Activated CD4-positive, alpha-beta T cell treated with anti-CD3 and anti-CD28 coated beads for 4 hours (primary cell): Measurements from ENCODE around the gene SOX6.
"Not testable (repeated sequence)": the region's sequence is repeated elsewhere in the genome, so short reads cannot be mapped to it uniquely, and the experiment has no call there.

Experiments used
- DNase-seq, 2 donors: peaks; one replicate each; pipeline ENCODE4 v3.0.0-alpha.2; 2020

SOX6 gene

DNA sequence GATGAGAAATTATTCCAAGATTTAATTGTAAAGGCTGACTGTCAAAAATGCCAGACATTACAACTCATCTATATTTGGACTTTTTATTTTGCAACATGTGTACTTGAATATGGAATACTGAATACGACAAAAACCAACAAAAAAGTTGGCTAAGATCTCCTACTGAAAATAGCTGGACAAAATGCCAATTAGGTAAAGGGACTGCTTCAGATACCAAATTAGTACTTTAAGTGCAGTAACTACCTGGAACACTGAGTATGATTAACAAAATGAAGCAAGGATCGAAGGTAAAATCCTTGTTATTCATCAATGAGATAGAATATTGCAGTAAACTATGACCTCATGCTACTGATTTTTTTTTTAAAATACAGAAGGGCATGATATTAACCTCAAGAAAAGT lies 173.8 kb downstream of the SOX6 start:
- no peak for DNase-seq

DNA sequence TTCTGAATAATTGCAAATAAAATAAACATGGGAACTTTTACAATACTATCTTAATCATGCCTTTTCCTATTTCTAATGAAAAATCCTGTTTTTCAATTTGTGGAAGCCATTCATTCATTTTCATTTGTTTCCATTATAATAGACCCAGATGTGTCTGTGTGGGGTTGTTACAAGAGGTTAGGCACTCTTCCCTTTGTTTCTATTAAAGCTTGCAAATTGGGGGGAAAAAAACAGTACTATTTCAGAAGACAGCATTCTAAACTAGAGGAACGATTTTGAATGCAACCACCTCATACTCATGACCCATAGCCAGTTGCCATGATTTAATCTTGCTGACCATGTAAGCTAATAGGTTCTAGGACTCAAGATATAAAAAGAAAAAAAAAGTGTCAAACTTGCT lies 175.5 kb downstream of the SOX6 start:
- no peak for DNase-seq

DNA sequence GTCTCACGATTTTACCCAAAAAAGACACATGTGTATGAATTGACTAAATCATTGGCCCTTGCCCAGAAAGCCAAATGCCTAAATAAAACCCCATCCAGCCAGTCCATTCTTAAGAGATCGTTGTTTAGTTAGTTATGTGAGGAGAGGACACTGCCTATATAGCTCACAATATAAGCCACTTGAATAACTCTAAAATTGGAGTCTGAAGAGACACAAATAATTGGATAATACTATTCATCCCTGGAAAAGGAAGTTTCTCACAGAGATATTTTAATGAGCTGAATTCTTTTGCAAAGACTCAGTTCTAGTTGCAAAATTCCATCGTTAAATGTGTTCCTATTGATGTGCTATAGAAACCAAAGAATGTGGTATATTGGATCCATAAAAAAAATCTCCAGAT lies 176.7 kb downstream of the SOX6 start:
- no peak for DNase-seq

DNA sequence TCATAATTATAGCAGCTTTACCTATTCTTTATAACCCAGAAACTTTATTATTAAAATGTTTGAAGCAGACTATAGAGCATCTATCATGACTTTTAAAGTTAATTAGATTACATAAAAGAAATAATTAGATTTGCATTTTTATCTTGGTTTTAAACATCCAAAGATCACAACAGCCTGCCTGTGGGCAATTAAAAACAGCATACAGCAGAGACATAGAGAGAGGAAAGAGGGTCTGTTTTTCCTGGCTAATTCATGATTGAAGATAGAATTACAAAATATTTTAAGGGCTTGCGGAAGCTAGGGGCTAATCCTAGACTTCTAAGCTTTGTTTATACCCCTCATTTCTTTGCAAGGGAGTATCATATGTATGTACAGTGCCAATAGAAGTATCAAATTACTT lies 178.1 kb downstream of the SOX6 start:
- no peak for DNase-seq

DNA sequence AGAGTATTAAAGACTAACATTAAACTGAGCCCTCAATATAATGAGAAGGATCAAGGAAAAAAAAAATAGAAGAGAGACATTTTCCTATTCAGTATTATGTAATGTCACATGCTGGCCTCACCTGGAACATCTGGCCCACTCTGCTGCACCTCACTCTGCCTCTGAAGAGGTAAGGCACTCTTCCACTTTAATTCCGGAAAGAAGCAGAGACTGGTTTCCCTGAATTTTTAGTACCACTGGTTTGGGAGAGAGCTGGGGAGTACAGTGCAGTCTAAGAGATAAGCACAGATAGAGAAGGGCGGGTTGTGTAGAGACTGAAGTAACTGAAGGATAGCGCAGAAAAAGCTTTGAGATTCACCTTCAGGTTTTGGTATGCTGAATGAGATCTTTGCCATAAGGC lies 178.7 kb downstream of the SOX6 start:
- DNase-seq, result no peak

DNA sequence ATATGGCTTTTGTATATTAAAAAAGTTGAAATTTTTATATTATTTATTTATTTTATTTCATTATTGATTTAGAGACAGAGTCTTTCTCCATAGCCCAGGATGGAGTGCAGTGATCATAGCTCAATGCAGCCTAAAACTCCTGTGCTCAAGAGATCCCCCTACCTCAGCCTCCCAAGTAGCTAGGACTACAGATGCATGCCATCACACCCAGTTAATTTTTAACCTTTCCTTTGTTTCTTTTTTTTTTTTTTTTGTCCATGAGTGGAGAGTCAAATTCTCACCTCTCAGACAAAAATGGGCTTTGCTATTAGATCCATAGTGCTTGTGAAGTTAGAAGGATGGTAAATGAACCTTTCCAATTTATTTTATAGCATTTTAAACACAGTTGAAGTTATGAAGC lies 182.5 kb downstream of the SOX6 start:
- no peak for DNase-seq

DNA sequence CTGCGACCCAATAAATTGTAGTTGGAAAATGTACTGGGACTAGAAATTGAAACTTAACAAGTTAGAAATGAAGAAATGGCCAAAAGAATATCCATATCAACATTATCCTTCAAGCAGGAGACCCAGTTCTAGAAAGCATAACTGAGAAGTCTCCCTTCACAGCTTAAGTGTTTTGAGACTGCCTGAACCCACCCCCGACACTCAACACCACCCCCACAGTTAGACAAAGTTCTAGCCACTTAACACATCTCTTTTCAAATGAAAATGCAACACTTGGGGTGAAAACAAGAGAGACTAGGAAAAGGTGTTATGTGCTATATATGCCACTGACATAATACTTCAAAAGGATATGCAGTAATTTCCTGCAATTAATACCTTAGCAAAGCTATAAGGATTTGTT lies 184.5 kb downstream of the SOX6 start:
- no peak for DNase-seq

DNA sequence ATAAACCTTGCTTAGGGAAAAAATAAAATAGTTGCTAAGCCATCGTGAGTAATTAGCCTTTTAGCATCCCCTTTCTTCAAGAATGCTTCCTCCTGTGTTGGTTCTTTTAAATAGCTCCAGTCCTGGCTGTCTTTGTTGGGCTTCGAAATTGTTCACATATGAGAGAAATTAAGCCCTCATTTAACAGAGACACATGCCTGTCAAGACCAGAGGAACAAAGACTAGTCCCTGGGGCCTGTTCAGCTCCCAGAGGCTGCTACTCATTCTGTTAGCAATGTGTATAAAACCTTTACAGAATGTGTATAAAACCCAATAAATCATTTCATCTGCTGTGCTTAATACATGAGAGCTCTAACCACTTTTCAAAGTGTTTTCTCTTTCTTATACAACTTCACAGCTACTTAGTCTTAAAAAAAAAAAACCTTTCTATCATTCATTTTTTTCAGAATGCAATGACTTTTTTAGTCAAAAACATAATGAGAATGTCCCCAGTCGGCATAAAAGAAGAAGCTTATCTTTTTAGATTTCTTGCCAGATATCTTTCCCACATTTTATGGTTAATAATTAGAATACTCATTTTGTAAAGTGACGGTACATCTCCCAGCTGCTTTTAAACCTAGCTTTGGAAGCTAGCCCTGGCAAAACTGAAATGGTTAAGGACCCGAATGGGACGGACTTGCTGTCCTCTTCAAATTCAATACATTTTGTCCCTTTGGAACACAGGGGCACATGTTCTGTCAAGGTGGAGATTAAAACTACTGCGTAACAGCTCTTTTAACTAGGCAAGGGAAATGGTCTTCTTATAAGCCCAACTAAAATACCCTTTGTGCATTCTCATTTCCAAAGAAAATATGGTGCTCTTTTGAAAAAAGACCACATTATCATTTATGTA lies 186.1 kb downstream of the SOX6 start:
- no peak for DNase-seq

DNA sequence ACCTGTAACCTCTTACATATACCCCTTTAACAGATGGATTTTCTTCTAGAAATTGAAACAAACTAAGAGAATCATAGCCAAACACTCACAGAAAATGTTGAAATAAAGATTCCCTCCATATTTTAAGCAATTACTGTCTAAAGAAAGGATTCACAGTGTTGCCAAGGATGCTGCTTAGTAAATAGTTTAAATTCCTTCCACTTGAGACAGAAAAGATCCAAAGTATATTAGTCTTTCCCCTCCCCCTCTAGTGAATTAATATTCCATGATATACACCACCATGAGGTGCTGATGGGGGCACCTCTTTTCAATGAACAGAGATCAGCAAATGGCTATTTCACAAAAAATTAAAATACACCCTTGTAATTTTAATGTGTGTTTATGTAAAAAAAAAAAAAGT lies 186.8 kb downstream of the SOX6 start:
- DNase-seq, result no peak

DNA sequence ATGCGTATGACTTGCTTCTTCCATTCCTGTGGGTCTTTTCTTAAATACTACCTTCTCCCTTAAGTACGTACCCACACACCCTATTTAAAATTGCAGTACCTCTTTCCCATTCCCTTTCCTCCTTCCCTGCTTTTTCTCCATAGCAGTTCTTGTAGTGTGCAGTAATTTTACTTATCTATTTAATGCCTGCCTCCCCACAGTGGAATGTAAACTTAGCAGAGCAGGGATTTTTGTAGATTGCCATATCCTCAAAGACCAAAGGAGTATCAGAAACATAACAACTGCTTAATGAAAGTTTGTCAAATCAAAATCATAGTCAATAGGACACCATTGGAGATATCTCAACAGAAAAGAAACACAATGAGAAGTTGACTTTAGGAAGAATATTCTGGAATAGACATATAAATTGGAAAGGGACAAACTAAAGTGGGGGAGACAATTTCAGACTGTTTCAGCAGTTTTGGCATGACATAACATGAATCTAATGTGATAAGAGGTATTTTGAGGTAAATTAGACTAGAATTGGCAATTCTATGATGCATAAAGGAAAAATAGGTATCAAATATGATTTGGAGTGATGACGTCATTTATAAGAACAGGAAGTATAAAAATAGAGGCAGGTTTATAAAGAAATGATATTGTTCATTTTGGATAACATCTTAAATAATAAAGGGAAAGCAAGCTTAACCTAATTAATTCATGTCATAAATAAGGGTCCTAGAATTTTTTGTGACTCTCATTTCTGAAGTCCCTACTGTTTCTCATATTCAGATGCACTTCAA lies 188.4 kb downstream of the SOX6 start:
- DNase-seq, result no peak

DNA sequence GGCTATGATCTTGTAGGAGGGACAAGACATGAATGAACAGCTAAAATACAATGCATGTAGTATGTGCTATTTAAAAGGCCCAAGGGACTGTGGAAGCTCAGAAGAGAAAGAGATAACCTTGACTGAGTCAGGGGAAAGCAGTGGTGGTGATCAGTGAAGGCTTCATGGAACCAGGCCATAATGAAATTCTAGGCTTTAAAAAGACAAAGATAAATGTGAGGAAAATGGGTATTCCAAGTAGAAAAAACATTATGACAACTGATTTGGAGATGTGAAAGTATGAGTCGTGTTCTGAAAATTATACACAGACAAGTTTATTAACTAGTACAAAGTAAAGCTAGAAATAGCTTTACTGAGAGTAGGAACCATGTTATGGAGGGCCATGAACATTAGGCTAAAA lies 189.8 kb downstream of the SOX6 start:
- DNase-seq, result no peak

DNA sequence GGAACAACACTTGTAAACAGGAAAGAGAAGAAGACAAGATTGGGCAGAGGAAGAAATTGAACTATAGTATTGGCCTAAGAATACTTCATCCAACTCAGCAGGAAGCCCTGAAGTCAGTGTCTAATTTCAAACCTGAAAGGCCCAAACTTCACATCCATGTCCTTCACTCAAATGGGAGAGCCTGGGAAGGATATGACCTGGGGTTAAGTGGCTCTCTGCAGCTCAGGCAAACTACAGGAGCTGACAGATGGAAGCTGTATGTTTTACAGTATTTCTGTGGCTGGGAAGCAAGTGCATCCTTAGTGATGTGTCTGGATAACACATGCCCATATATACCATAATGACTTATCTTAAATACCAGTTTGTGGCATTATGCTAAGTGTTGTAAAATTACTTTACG lies 196.2 kb downstream of the SOX6 start:
- DNase-seq, result no peak

DNA sequence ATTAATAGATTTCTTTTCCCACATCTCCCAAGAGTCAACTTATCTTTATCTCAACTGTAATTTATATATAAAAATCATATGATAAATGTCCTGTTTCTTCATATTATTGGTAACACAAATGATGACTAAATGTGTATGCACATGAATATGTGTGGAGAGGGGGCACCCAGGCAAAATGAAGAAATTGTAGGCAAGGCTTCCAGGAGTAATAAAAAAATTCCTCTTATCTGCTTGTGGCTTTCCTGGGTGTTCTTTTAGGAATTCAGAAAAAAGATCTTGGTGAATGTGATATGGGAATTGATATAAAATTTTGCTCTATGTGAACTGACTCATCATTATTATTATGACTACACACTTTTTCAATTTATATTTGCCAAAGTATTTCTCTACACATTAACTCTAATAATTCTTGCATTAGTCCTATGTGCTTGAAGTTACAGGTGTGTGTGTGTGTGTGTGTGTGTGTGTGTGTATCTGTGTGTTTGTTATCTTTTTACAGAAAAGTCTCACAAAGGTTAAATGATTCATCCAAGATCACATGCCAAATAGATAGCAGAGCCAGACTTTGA lies 197.8 kb downstream of the SOX6 start:
- no peak for DNase-seq

DNA sequence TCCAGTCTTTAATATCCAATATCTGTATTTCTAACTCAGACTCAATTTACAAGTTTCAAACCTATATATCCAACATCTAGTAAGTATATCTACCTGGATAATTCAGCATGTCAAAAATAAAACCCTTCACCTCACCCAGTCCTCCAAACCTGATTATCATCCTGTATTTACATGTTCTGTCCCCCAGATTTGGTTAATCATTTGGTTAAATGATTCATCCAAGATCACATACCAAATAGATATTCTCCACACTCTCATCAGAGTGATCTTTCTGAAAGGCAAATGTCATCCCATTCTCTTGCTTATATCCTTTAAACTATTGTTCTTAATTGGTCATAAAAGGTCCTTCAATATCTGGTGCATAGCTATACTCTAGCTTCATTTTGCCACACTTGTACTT lies 199.0 kb downstream of the SOX6 start:
- no peak for DNase-seq

DNA sequence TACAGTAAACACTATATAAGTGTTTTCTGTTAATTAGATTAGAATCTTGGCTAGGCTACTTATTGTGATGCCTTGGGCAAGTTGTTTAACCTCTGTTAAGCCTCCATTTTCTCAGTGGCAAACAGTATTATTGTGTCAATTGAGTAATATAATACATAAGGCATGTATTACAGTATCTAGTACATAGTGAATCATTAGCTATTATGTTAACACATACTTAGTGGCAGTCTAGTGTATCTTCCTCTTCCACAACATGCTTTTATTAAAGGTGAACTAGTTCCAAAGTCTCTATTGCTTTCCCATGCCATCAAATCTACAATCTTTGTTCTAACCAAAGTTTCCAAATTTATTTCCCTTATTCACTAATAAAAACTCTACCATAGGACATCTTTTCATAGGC lies 200.9 kb downstream of the SOX6 start:
- DNase-seq, result no peak

DNA sequence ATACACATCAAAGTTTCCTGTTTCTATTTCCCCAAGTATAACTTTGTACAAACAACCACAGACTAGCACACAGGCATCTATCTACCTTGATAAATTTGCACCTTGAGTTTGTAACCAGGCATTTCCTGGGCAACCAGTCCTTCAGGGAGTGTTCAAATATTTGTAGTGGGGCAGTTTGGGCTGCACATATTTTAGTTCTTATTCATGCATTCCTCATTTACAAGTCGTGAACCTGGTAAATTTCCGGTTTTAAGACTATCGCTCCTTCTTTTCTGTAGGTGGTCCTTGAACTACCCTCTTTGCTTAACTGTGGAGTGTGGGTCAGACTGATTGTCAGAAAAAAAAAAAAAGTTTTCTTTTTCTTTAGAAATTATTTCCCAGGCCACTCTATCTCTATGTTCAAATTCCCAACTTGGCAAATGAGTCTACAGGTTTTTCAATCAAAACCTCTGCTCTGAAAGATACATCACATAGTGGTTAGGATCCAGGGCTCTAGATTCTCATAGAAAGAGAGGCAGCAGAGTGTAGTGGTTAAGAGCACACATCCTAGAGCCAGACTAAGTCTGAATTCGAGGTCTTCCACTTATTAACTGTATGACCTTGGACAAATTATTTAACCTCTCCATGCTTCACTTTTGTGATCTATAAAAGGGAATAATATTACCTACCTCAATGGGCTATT lies 201.5 kb downstream of the SOX6 start:
- DNase-seq, result no peak

DNA sequence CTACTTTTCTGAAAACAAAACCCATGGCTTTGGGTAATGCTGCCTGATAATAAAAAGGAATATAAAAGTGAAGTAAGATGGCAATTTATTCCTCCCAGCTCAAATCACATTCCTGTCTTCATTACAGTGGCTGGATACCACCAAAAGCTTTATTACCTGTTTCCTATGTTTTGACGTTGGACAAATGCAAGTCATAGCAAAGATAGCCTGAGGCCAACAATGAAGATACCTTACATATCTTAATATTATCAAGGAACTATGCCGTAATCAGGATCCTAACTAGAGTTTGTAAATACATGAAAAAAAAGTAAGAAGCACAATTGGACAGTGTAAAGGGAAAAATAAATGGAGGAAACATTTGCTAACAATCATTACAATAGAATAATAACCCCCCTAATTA lies 202.4 kb downstream of the SOX6 start:
- DNase-seq, result no peak

DNA sequence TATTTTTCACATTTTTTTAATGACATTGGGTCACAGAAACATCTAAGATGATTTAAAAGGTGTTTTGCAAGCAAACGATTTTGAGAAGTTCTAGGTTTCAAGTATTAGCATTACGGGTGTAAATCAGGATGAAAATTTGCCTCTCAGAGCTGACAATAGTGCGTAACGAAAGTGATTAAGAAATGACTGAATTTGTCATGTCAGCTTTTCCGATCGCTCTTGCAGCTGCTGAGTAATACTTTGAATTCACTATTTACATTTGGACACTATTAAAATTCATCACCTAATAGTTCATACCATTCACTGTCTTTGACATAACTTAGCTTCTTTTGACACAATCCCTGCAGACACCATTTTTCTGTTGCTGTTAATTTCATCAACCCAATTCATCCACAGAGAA lies 205.2 kb downstream of the SOX6 start:
- no peak for DNase-seq

DNA sequence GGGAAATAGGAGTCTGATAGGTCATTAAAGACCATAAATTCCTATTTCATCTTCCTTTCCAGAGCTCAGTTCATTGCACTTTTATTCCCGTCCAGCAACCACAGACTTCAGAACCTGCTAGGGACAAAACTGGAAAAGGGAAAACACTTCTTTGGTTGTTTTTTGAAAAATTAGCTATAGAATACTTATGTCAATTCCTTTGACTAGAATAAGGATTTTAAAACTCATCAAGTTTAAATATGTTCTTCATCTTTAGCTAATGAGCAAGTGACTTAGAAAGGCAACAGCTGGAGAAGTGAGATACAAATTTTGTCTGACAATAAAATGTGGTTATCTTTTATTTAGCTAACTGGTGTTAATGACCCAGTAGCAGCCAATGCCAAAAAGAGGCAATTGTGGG lies 206.9 kb downstream of the SOX6 start:
- DNase-seq, result no peak

DNA sequence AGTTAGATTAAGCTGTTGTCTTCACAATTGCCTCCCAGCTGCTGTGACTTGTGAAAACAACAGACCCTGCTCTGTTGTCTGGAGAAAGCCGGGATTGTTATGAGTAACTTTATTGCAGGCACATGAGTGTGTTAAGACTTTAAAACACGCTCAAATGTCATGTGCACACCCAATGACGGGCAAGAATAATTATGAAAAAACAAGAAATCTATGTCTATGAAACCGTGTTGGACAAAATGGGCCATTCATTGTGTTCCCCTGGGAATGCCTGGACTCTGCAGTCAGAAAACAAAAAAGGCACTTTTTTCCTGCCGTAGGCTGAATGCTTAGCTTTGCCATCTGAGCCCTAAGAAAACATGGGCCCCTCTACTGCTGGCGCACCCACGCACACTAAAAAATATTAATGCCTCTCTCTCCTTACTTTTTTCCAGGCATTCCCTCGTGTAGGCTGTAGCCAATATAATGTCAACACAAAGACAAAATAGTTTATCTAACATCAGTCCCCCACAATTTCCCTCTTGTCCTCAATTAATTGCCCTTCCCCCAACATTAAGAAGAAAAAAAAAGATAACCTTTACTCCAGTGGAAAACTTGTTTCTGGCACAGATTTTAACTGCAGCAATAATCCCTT lies 207.9 kb downstream of the SOX6 start:
- no peak for DNase-seq

DNA sequence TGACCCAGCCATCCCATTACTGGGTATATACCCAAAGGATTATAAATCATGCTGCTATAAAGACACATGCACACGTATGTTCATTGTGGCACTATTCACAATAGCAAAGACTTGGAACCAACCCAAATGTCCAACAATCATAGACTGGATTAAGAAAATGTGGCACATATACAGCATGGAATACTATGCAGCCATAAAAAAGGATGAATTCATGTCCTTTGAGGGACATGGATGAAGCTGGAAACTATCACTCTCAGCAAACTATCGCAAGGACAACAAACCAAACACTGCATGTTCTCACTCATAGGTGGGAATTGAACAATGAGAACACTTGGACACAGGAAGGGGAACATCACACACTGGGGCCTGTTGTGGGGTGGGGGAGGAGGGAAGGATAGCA lies 209.4 kb downstream of the SOX6 start:
- DNase-seq, result not testable (repeated sequence)

DNA sequence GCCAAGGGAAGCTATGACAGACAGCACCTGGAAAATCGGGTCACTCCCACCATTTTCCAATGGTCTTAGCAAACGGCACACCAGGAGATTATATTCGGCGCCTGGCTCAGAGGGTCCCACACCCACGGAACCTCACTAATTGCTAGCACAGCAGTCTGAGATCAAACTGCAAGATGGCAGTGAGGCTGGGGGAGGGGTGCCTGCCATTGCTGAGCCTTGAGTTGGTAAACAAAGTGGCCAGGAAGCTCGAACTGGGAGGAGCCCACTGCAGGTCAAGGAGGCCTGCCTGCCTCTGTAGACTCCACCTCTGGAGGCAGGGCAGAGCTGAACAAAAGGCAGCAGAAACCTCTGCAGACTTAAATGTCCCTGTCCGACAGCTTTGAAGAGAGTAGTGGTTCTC lies 214.7 kb downstream of the SOX6 start:
- not testable (repeated sequence) for DNase-seq

DNA sequence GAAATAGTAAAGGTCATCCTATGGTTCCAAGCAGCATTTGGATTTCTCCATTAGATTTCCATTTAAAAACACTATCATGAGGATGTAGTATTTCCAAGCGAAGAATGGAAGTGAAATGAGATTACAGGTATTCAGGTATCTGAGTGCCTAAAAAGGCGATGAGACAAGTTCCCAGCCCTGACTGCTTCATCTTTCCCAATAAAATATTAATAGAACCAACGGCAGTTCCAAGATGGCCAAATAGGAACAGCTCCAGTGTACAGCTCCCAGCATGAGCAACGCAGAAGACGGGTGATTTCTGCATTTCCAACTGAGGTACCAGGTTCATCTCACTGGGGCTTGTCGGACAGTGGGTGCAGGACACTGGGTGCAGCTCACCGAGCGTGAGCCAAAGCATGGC lies 215.2 kb downstream of the SOX6 start:
- DNase-seq, result not testable (repeated sequence)
